SK-N-SH treated with all-trans-retinoic acid at 6 μM for 48 hours (cell line): Measurements from ENCODE around the gene OAS2.
"Not testable (repeated sequence)": the region's sequence is repeated elsewhere in the genome, so short reads cannot be mapped to it uniquely, and the experiment has no call there.

Source experiments
- ATAC-seq: fragments of 200-7000 bp; cut with Tn5 transposase; 3 replicates; pipeline ENCODE4 v1.9.1; 2020; ENCODE audit warnings: mild to moderate bottlenecking, moderate library complexity
- ARNTL ChIP-seq: fragments of 450-650 bp; formaldehyde crosslinking; IDR thresholded peaks from 2 replicates; pipeline ENCODE4 v1.5.0; 2020; ENCODE audit warnings: low read depth, mild to moderate bottlenecking, moderate library complexity, borderline replicate concordance
- BACH2 ChIP-seq: fragments of 250-450 bp; sonication (Bioruptor Pico); IDR thresholded peaks from 2 replicates; pipeline ENCODE4 v1.9.0; 2021; ENCODE audit warnings: mild to moderate bottlenecking, borderline replicate concordance
- CSDC2 ChIP-seq: fragments of 250-450 bp; sonication (Bioruptor Pico); IDR thresholded peaks from 2 replicates; pipeline ENCODE4 v1.5.0; 2020; ENCODE audit warnings: mild to moderate bottlenecking, moderate library complexity
- CSRNP3 ChIP-seq: fragments of 250-450 bp; sonication (Bioruptor Pico); IDR thresholded peaks from 2 replicates; pipeline ENCODE4 v1.5.1; 2021; ENCODE audit warnings: mild to moderate bottlenecking, moderate library complexity
- ESRRG ChIP-seq: fragments of 250-450 bp; sonication (Bioruptor Pico); IDR thresholded peaks from 2 replicates; pipeline ENCODE4 v1.6.1; 2021; ENCODE audit warnings: mild to moderate bottlenecking
- GLIS3 ChIP-seq: fragments of 250-450 bp; sonication (Bioruptor Pico); IDR thresholded peaks from 2 replicates; pipeline ENCODE4 v1.5.0; 2020; ENCODE audit warnings: mild to moderate bottlenecking, moderate library complexity
- ISL1 ChIP-seq: fragments of 250-450 bp; sonication (Bioruptor Pico); IDR thresholded peaks from 2 replicates; pipeline ENCODE4 v2.1.2; 2022; ENCODE audit warnings: mild to moderate bottlenecking, moderate library complexity
- OSR1 ChIP-seq: fragments of 250-450 bp; sonication (Bioruptor Pico); IDR thresholded peaks from 2 replicates; pipeline ENCODE4 v1.8.0; 2022; ENCODE audit warnings: moderate library complexity, mild to moderate bottlenecking, inconsistent platforms
- PATZ1 ChIP-seq: fragments of 250-450 bp; sonication (Bioruptor Pico); IDR thresholded peaks from 2 replicates; pipeline ENCODE4 v1.8.0; 2020; ENCODE audit warnings: mild to moderate bottlenecking, moderate library complexity, borderline replicate concordance
- POU6F1 ChIP-seq: fragments of 250-450 bp; sonication (Bioruptor Pico); IDR thresholded peaks from 2 replicates; pipeline ENCODE4 v1.8.0; 2021; ENCODE audit warnings: low read depth, mild to moderate bottlenecking, moderate library complexity, borderline replicate concordance
- PPARA ChIP-seq: fragments of 250-450 bp; sonication (Bioruptor Pico); IDR thresholded peaks from 2 replicates; pipeline ENCODE4 v1.5.0; 2020; ENCODE audit warnings: mild to moderate bottlenecking, borderline replicate concordance
- RARB ChIP-seq: fragments of 250-450 bp; sonication (Bioruptor Pico); IDR thresholded peaks from 2 replicates; pipeline ENCODE4 v1.8.0; 2021; ENCODE audit warnings: mild to moderate bottlenecking, moderate library complexity
- TCF4 ChIP-seq: fragments of 250-450 bp; sonication (Bioruptor Pico); IDR thresholded peaks from 2 replicates; pipeline ENCODE4 v1.8.0; 2021; ENCODE audit warnings: mild to moderate bottlenecking, moderate library complexity, borderline replicate concordance
- TOX ChIP-seq: fragments of 250-450 bp; sonication (Bioruptor Pico); IDR thresholded peaks from 2 replicates; pipeline ENCODE4 v1.8.0; 2021; ENCODE audit warnings: mild to moderate bottlenecking, moderate library complexity, borderline replicate concordance
- TSHZ2 ChIP-seq: fragments of 250-450 bp; sonication (Bioruptor Pico); IDR thresholded peaks from 2 replicates; pipeline ENCODE4 v1.5.0; 2020; ENCODE audit warnings: mild to moderate bottlenecking, moderate library complexity
- ZFP3 ChIP-seq: fragments of 250-450 bp; sonication (Bioruptor Pico); IDR thresholded peaks from 2 replicates; pipeline ENCODE4 v1.5.0; 2020; ENCODE audit warnings: mild to moderate bottlenecking, moderate library complexity

OAS2 gene

GRCh38 chr12:112948806-112949205, 29.5 kb upstream of the OAS2 start:
- TF ChIP-seq TOX: no peak
- no peak for TF ChIP-seq ARNTL (CRISPR knock-in tag)
- no peak for TF ChIP-seq TCF4
- TF ChIP-seq CSDC2 (CRISPR knock-in tag): no peak
- no peak for TF ChIP-seq CSRNP3 (CRISPR knock-in tag)
- no peak for TF ChIP-seq BACH2 (CRISPR knock-in tag)
- TF ChIP-seq ESRRG (CRISPR knock-in tag): no peak
- TF ChIP-seq ISL1 (CRISPR knock-in tag): no peak
- no peak for TF ChIP-seq PPARA
- no peak for TF ChIP-seq RARB (CRISPR knock-in tag)
- TF ChIP-seq PATZ1: no peak
- no peak for TF ChIP-seq POU6F1 (CRISPR knock-in tag)
- TF ChIP-seq OSR1: no peak
- TF ChIP-seq TSHZ2 (CRISPR knock-in tag): no peak

GRCh38 chr12:112950701-112951100, 27.6 kb upstream of the OAS2 start:
- no peak for TF ChIP-seq ZFP3 (CRISPR knock-in tag)
- TF ChIP-seq CSRNP3 (CRISPR knock-in tag): no peak
- TF ChIP-seq OSR1: no peak
- no peak; the same call in 2 of the 3 replicates for ATAC-seq

More at GRCh38 chr12:112948806-112949205, 29.5 kb upstream of the OAS2 start:
- no peak for ATAC-seq

- ATAC-seq: not testable (repeated sequence)
Observed at GRCh38 chr12:112957125-112957524, 21.2 kb upstream of the OAS2 start.

- no peak for ATAC-seq
- TF ChIP-seq ARNTL (CRISPR knock-in tag) (no peak), CSDC2 (CRISPR knock-in tag) (no peak), GLIS3 (CRISPR knock-in tag) (no peak), ESRRG (CRISPR knock-in tag) (no peak), TSHZ2 (CRISPR knock-in tag) (no peak), RARB (CRISPR knock-in tag) (no peak), PATZ1 (no peak), TCF4 (no peak)
- TF ChIP-seq, all 23 proteins: peak for 0
Observed at GRCh38 chr12:112961074-112961473, 17.2 kb upstream of the OAS2 start.
